ENCODE data around the gene DUSP2.
A peak's percentile ranks its signal among the peaks of the same experiment; 100 is the strongest.
"Not testable (repeated sequence)": the region's sequence is repeated elsewhere in the genome, so short reads cannot be mapped to it uniquely, and the experiment has no call there.

Gene DUSP2

DNA sequence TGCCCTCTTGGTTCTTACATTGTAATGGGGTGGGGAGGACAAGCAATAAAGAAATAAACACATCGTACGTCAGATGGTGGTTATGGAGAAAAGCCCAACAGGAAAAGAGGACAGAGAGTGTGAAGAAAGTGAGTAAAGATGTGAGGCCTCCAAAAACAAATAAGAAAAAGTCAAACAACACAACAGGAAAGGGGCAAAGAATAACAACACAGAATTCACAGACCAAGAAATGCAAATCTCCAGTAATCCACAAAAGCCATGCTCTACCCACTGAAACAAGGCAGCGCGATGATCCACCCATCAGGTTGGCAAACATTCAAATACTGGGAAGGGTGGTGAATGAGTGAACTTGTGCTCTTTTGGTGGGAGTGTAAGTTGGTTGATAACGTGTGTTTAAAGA lies 16.7 kb upstream of the DUSP2 start:
- no peak for DNase-seq (ENCODE audit: low read depth)

GRCh38 chr2:96160366-96160765 lies 15.1 kb upstream of the DUSP2 start:
- not testable (repeated sequence) for DNase-seq (ENCODE audit: low read depth)

DNA sequence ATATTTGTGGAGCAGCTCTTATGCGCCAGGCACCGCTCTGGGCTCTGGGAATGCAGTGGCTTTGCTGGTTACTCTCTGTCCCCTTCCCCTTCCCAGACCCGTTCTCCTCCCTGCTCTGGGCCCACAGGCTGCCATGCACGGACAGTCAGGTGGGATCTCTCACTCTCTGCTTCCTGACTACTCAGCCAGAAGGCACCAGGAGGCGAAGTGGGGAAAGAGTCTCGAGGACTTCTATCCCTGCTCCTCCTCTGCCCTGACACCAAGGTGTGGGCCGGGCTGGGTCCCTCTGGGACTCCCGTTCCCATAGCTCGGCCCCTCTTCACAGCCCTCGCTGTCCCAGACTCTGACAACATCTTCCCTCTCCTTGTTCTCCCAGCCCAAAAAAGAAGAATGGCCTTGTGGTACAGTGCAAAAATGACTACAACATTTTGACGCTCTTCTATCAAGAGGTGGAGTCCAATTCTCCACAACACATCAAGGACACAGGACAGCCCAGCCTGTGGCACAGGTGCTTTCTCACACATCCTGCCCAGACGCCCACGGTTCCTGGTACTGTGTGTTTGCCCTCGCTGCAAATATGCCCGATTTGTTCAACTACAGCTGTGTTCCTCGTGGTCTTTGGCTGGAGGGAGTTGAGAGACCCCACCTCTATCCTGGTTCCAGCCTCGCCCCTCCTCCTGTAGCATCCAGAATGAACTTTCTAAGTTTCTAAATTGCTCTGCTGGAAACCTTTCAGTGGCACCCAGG lies 14.0 kb upstream of the DUSP2 start:
- DNase-seq (ENCODE audit: low read depth) = no peak

DNA sequence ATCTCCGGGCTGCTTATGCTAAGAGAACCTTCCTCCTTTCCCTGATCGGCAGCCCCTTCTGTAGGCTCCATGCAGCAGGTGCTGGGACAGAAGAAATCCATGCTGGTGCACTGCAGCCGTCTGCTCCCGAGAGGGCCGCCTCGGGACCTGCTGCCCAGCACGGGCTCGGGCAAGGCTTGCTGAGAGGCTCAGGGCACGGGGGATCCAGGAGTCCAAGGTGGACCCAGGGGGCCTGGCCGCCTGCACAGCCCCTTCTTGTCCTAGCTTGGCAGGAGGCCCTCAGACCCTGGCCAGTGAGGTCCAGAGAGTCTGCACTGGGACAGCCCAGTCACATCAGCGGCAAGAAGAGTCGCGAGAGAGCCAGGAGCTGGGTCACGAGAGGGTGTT lies 13.3 kb upstream of the DUSP2 start:
- DNase-seq (ENCODE audit: low read depth) = no peak

GRCh38 chr2:96157649-96158553 lies 12.7 kb upstream of the DUSP2 start:
- peak; percentile 74 for DNase-seq (ENCODE audit: low read depth)

DNA sequence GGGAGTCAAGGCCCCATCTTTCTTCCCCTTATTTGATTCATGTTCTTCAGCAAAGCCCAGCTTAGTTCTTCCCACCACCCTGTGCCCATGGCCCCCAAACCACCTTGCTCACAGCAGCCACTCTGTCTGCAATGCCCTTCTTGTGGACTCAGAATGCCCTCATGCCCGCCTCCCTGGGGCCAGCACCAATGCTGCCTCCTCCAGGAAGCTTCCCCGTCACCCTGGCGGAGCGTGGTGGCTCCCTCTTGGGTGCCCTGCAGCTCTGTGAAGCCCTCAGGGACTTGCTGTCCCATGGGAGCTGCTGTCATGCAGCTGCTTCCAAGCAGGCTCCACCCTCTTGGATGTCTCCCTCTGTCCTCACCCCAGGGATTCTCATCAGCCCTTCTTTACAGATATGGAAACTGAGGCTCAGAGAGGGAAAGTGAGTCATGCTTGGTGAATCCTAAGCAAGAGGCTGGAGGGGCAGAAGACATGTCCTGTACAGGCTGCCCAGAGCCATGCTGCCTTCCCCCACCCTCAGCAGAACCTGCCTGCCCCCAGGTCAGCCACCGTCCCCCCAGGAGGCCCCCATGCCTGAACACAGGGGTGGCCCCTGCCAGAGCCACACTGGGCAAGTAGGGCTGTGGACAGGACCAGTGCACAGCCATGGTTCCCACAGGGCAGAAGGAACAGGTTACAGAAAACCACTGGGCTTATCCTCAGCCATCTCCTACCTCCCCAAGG lies 11.8 kb upstream of the DUSP2 start:
- DNase-seq (ENCODE audit: low read depth) = no peak

DNA sequence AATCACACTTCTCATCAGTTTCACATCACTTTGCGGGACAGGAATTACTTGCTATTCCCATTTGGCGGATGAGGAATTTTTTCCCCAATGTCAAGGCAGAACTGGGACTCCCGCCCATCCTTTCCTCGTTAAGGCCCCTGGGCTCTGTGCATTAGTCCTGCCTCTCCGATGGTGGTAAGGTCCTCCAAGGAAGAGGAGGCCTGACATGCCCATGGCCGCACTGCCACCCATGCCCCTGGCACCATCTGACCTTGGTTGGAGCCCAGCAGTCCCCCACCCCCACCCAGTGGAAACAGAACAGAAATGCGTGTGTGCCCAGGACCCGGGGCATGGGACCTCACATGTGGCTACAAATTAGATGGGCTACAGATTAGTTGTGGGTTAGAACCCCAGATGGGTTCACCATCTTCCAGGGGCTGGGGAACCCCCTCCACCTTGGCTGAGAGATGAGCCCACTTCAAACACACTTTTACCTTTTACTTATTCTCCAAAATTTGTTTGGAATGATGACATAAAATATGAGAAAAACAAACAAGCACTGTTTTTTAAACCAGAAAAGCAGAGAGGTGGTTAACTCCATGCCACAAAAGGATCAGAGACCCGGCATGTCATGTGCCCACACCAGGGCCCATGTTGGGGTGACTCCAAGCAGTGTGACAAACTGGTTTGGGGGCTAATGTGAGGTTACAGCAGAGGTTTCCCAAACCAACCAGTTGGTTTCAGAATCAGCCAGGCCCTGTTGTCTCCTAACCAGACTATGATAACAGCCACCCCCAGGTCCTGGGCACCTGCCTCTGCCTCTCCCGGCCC lies 11.0 kb upstream of the DUSP2 start:
- no peak for DNase-seq (ENCODE audit: low read depth)

GRCh38 chr2:96154506-96155380 lies 9.5 kb upstream of the DUSP2 start:
- DNase-seq (ENCODE audit: low read depth) = no peak

- no peak for DNase-seq (ENCODE audit: low read depth)
Observed at GRCh38 chr2:96153991-96154431, 8.8 kb upstream of the DUSP2 start.

DNA sequence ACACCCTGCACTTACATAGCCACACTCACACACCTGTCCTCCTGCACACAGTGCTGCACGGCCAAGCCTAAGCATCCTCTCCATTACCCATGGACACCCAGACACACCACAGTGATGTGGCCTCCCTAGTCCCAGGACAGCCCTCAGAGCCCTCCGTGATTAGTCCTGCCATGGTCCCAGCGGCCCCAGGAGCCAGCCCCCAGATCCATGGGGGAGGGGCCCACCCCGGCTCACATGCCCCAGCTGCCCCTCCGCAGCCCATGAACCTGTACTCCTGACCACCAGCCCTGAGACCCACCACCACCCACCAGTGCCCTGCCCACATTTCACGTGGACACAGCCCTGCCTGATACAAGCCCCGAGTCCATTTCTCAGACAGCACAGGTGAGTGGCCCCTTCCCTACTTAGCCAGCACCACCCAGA lies 8.1 kb upstream of the DUSP2 start:
- no peak for DNase-seq (ENCODE audit: low read depth)

DNA sequence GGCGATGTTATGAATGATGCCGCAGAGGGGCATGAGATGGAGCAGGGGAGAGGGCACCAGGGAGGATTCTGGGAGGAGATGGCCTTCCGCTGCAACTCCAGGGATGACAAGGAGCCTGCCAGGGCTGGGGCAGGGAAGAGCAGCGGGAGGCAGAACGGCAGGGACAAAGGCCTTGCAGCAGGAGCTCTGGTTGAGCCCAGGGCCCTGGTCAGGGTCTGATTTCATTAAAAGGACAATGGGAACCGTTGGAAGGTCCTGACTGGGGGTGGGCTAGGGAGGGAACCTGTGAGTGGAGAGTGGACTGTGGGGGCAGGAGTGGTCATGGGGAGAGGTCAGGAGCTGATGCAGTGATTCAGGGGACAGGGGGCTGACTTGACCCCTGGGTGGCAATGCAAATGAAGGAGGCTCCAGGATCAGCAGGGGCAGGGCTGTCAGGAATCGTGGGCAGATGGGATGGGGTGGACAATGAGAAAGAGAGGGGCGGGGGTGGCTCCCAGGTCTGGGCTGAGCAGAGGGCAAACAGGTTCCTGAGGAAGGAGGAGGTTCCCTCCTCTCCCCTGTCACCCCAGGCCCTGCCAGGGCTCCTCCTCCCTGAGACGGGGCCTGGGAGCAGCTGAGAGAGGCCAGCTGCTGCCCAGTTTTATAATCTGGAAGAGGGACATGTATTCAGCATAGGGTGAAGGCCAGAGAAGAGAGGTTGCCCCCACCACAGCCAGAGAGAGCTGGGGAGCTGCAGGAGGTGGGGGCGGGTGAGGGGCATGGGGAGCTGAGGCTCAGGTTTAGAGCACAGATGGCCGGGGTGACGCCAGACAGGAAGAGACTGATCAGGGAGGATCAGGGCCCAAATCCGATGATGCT lies 7.3 kb upstream of the DUSP2 start:
- DNase-seq (ENCODE audit: low read depth) = no peak

GRCh38 chr2:96151595-96152303 lies 6.5 kb upstream of the DUSP2 start:
- no peak for DNase-seq (ENCODE audit: low read depth)

DNA sequence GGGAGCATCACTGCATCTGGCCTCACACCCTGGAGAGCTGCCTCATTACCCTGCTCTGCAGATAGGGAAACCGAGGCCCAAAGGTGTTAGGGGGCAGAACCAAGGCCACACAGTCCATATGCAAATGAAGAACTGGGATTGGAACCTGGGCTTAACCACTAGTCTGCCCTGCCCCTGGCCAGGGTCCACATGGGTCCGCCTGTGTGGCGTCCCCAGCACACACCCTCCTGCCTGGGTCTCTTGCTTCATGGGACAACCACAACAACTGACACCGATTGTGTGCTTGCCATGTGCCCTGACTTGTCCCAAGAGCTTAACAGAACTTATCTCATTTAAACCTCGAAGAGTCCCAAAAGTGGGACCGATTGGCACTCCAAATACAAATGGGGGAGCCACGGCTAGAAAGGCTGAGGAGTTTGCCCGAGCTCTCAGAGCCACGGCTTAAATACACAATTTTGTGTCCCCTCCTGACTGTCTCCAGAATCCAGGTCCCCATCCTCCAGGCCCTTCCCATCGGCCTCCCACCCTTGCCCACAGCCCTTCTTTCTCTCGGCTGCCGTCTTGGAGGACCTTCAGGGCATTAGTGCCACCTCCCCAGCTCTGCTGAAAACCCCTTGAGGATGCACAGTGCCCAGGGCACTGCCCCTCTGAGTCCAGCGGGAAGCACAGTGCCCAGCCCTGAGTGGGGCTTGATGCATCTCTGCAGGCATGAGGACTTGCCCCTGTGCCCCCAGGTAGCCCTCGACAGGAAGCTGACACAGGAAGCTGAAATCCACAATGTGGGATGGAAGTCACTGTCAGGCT lies 5.8 kb upstream of the DUSP2 start:
- no peak for DNase-seq (ENCODE audit: low read depth)

- DNase-seq (ENCODE audit: low read depth) = no peak
Observed at GRCh38 chr2:96150007-96150640, 4.9 kb upstream of the DUSP2 start.

- peak; percentile 81 for DNase-seq (ENCODE audit: low read depth)
Observed at GRCh38 chr2:96148410-96149217, 3.4 kb upstream of the DUSP2 start.

- no peak for DNase-seq (ENCODE audit: low read depth)
Observed at GRCh38 chr2:96147593-96148201, 2.5 kb upstream of the DUSP2 start.
